Measurements from ENCODE around the gene HP1BP3.

HP1BP3 gene

DNA sequence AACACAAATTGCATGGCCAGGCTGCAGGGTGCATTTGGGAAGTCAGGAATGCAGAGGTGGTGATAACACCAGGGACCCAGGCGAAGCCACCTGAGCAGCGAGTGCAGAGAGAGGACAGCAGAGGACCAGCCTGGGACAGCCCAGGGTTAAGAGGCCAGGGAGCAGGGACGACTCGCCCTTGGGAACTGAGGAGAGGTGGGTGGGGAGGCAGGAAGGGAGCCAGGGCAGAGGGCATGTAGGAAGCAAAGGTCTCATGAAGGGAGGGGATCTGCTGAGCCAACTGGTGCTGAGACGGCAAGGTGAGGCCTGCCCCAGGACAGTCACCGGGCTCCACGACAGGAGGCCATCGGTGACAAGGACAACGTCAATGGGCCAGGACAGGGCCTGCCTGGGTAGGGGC is 85.7 kb downstream of the HP1BP3 start:
- H3K4me3 ChIP-seq (ENCODE audit: low read depth, low read length), result no peak overlapping the region
- TF ChIP-seq, protein P1, sequence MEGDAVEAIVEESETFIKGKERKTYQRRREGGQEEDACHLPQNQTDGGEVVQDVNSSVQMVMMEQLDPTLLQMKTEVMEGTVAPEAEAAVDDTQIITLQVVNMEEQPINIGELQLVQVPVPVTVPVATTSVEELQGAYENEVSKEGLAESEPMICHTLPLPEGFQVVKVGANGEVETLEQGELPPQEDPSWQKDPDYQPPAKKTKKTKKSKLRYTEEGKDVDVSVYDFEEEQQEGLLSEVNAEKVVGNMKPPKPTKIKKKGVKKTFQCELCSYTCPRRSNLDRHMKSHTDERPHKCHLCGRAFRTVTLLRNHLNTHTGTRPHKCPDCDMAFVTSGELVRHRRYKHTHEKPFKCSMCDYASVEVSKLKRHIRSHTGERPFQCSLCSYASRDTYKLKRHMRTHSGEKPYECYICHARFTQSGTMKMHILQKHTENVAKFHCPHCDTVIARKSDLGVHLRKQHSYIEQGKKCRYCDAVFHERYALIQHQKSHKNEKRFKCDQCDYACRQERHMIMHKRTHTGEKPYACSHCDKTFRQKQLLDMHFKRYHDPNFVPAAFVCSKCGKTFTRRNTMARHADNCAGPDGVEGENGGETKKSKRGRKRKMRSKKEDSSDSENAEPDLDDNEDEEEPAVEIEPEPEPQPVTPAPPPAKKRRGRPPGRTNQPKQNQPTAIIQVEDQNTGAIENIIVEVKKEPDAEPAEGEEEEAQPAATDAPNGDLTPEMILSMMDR (IDR thresholded peaks at IDR 0.05; ENCODE audit: low read depth, low read length), result no peak

DNA sequence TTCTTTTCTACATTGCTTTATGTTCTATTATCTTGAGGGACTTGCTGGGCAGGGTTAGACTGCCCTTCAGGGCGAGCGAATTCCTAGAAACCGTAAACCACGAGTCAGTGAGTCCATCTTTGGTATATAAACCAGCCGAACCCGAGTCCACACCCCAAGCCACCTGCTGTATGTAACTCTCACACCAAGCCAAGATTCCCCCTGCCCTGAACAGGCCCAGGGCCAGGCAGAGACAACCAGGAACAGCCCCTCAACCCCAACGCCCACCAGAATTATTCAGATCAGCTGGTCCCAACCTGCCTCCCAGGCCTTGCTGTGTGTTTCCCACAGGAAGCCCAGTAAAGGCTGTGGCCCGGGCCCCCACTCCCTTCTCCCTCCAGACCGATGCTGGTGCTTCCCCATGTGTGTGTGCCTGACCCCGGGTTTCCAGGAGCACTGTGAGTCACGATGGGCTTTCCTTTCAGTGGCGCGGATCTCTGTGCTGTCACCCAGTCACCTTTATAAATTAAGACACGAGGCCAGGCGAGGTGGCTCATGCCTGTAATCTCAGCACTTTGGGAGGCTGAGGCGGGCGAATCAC is 86.4 kb downstream of the HP1BP3 start:
- TF ChIP-seq, protein P1 (IDR thresholded peaks at IDR 0.05; ENCODE audit: low read depth, low read length), result no peak

DNA sequence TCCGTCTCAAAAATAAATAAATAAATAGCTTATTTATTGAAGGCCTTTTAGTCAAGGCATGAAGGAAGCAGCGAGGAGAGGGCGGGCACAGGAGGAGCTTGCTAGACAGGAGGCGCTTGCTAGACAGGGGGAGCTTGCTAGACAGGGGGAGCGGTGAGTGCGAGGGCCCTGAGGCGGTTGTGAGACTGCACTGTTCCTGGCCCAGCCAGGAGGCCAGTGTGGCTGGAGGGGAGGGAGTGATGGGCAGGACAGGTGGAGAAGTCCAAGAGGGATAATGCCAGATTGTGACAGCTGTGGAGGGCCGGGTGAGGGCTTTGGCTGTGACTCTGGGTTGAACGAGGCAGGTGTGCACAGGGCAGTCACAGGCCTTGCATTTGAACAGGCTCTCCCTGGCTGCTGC is 87.5 kb downstream of the HP1BP3 start:
- TF ChIP-seq, protein P1 (IDR thresholded peaks at IDR 0.05; ENCODE audit: low read depth, low read length), result no peak
- H3K4me3 ChIP-seq (ENCODE audit: low read depth, low read length), result no peak overlapping the region

More for the DNA sequence above, 86.4 kb downstream of the HP1BP3 start:
- H3K4me3 ChIP-seq (ENCODE audit: low read depth, low read length), result no peak overlapping the region

DNA sequence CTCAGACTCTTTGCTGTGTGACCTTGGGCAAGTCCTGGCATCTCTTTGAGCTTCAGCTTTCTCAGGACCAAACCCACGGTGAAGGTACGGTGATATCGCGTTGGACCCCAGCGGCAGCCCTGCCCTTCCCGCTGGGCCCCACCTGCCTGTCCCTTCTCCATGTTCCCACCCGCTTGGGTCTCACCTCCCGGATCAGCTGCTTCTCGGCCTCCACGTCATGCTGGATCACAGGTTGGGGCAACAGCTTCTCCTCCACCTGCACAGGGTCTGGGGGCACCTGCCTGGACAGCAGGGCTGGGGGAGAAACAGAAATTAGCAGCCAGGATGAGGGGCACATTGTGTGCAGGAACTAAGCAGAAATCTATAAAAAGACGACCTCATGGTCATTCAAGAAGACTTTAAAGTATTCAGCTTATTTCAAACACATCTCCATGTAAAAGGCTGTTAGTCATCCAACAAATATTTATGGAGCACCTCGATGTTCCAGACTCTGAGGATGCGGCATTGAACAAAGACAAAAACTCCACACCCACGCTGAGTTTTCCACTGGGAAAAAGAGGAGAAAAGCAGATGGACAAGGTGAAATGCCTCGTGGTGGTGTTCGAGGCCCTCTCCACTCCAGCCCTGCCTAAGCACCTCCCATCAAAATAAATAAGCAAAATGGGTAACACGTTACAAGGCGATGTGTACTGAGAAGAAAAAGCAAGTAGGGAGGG is 88.8 kb downstream of the HP1BP3 start:
- H3K4me3 ChIP-seq (ENCODE audit: low read depth, low read length), result peak overlapping the region; percentile 20; the same call in 1 of the 2 replicates
- TF ChIP-seq, protein P1 (IDR thresholded peaks at IDR 0.05; ENCODE audit: low read depth, low read length), result no peak

DNA sequence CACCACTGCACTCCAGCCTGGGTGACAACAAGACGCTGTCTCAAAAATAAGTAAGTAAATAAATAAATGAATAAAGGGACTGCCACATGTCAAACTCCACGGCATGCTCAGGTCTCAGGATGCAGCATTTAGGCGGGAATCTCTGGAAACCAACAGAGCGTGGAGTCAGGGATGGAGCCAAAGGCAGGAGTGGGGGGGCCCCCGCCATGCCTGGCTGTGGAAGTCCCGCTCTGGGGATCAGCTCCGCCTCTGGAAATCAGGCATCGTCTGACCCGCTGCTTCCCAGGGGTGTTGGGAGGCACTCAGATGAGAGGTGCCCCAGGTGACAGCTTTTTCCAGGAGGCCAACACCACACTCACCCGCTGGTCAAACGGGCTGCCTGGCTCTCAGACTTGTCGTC is 89.5 kb downstream of the HP1BP3 start:
- H3K4me3 ChIP-seq (ENCODE audit: low read depth, low read length), result peak overlapping the region; percentile 63
- TF ChIP-seq, protein P1 (IDR thresholded peaks at IDR 0.05; ENCODE audit: low read depth, low read length), result no peak

DNA sequence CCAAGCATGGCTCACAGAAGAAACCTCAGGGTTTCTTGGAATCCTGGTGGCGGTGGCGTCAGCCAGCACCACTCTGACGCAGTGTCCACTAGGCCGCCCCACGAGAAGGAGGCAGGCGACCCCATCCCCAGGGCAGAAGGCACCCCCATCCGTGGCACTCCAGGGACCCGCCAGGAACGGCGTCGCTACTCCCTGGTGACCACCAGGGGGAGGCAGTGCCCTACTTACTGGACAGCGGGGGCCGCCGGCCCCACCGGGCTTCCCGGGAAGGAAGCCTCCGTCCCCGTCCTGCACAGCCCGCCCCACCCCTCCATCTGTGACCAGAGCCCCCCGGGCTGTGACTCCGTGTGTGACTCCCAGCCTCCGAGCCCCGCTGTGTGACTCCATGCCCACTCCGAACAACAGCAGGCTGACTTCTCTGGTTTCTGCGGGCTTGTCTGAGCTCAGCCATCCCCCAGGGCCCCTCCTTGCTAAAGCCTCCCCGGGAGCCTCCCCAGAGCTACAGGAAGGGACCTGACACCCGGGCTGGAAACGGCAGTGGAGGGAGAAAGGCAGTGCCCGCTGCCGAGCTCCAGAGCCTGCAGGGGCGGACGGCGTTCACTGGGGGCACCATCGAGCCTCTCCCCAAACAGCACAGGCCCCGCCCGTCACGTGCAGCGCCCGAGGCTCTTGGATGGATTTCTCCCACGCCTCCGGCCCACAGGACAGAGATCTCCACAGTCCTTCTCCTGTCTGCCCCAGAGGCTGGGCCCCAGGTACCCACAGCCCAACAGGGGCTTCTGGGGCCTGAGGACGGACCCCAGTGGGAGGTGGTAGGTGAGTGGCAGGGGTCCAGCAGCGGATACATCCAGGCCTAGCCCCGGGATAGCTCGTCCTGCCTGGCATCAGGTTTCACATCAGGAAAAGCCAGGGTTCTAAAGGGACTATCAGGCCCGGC is 90.4 kb downstream of the HP1BP3 start:
- TF ChIP-seq, protein P1 (IDR thresholded peaks at IDR 0.05; ENCODE audit: low read depth, low read length), result peak; percentile 59
- peak overlapping the region; percentile 63 for H3K4me3 ChIP-seq (ENCODE audit: low read depth, low read length)
